ENCODE results near the gene DLX4. TPM values are rescaled to one million over a fixed set of nuclear protein-coding genes. Genes with fewer than 3 reads are reported as not detected.

The DLX4 gene
- total and polyA plus RNA-seq, 10 of the 15 experiments (the other 5 are each of a cell fraction or from before 2014, with no cell fraction given): 0.05 to 0.29 (median 0.15) TPM

DNA sequence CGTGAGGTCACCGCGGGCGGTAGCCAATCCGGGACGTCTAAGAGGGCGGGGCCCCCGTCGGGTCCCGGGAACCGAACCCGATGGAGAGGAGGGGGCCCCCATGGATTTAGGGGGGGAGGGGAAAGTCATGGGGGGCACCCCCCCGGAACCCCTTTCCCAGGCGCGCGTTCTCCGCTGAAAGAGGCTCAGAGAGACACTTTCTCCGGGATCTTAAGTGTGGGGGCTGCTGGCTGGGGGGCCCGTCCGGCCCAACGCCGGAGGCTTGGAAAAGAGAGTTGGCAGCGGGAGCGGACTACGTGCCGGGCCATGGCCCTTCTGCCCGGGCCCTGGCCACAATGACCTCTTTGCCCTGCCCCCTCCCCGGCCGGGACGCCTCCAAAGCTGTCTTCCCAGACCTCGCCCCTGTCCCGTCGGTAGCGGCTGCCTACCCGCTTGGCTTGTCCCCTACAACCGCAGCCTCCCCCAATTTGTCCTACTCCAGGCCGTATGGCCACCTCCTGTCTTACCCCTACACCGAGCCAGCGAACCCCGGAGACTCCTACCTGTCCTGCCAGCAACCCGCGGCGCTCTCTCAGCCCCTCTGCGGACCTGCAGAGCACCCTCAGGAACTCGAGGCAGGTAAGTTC is at the start of gene DLX4 (continued):
- TF ChIP-seq, protein P1, sequence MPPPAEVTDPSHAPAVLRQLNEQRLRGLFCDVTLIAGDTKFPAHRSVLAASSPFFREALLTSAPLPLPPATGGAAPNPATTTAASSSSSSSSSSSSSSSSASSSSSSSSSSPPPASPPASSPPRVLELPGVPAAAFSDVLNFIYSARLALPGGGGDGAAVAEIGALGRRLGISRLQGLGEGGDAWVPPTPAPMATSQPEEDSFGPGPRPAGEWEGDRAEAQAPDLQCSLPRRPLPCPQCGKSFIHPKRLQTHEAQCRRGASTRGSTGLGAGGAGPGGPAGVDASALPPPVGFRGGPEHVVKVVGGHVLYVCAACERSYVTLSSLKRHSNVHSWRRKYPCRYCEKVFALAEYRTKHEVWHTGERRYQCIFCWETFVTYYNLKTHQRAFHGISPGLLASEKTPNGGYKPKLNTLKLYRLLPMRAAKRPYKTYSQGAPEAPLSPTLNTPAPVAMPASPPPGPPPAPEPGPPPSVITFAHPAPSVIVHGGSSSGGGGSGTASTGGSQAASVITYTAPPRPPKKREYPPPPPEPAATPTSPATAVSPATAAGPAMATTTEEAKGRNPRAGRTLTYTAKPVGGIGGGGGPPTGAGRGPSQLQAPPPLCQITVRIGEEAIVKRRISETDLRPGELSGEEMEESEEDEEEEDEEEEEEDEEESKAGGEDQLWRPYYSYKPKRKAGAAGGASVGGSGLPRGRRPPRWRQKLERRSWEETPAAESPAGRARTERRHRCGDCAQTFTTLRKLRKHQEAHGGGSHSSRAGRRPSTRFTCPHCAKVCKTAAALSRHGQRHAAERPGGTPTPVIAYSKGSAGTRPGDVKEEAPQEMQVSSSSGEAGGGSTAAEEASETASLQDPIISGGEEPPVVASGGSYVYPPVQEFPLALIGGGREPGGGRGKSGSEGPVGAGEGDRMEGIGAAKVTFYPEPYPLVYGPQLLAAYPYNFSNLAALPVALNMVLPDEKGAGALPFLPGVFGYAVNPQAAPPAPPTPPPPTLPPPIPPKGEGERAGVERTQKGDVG (CRISPR knock-in tag; IDR thresholded peaks at IDR 0.05): no peak

DNA sequence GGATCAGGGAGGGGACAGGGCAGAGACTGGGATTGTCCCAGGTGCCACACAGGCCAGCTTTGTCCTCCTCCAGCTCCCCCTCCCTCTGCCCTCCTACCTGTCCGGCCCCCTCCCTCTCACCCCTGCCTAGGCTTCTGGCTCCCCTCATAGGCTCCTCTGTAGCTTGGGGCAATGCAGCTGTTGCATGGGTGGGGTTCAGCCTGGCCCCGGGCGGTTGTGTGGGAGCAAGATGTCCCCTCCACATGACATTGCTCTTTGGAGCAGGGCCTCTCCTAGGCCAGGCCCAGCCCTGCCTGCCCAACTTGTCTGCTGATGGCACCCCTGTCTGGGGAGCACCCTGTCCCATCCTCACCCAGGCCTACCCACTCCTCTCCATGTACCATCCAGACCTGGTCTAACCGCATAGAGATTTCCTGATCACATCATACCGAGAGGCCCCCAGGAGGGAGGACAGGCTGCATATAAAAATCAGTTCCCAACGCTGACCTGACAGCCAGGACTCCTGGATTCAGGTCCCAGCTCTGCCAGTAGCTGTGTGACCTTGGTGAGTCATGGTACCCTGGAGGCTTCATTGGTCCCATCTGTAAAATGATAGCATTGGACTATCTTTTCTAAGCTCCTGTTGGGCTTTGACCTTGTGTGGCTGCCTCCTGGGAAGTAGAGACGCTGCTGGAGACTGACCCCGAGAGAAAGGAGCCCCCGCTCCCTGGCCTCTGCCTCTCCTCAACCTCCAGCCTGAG is 48.8 kb upstream of the DLX4 start:
- ATAC-seq (no peak), DNase-seq (ENCODE audit: low read depth, low spot score) (no peak), FAIRE-seq (no peak)
- H3K9ac ChIP-seq (ENCODE audit: control insufficient read depth, insufficient read depth, low read length): no peak overlapping the region
- H3K79me2 ChIP-seq (ENCODE audit: control insufficient read depth, insufficient read depth, low read length): no peaks in the 10 kb centered on the region
- H3K27me3 ChIP-seq (replicated peaks in 1 of 2; ENCODE audit: control insufficient read depth in 2 of 2, insufficient read depth in 2 of 2, low read length in 1 of 2): peaks cover 0 to 8% of the 10 kb centered on the region in 2 experiments; a peak in 2 of 4 replicates
- TF ChIP-seq ZNF622 (IDR thresholded peaks at IDR 0.05) (no peak), GATAD2B (conservative IDR thresholded peaks at IDR 0.05; ENCODE audit: low read depth) (no peak), CHD1 (IDR thresholded peaks at IDR 0.05; ENCODE audit: low read depth, low read length) (no peak), HCFC1 (IDR thresholded peaks at IDR 0.05; ENCODE audit: low read length) (no peak), IKZF2 (IDR thresholded peaks at IDR 0.05) (no peak), FOXK2 (IDR thresholded peaks at IDR 0.05) (no peak), SMARCA5 (IDR thresholded peaks at IDR 0.05) (no peak), SP1 (IDR thresholded peaks at IDR 0.05; ENCODE audit: low read depth, low read length) (no peak), ZNF687 (IDR thresholded peaks at IDR 0.05) (no peak), EGR1 (IDR thresholded peaks at IDR 0.05; ENCODE audit: borderline replicate concordance in 1 of 2, low read depth in 2 of 2, low read length in 2 of 2) (no peak)
- CTCF ChIA-PET: no interaction called here
- H3K4me3 ChIP-seq: no peak overlapping the region
- H3K9me3 ChIP-seq (replicated peaks; ENCODE audit: control insufficient read depth, insufficient read depth, low read length): no peaks in the 10 kb centered on the region
- H2AFZ ChIP-seq (ENCODE audit: control insufficient read depth, low read depth, low read length): no peak overlapping the region
- RAD21 ChIA-PET (ENCODE audit: unreplicated experiment): no interaction called here
- no peak overlapping the region for H3K4me2 ChIP-seq (ENCODE audit: control insufficient read depth, insufficient read depth)
- in situ Hi-C loops (cut with MboI) (no loop called here), intact Hi-C loops (cut with micrococcal nuclease; ENCODE audit: unreplicated experiment) (no loop called here)
- POLR2A ChIA-PET: interaction anchor here (0.6 kb wide), 1 partner anchor 946 kb away, joined by 6 read pairs; the partner anchor contains the start of gene TOB1
- H4K20me1 ChIP-seq (ENCODE audit: control insufficient read depth, insufficient read depth): no peaks in the 10 kb centered on the region
- BruUV-seq (replicated peaks): no TSS peak
- no peaks in the 10 kb centered on the region for H3K4me1 ChIP-seq (ENCODE audit: control insufficient read depth, insufficient read depth, low read length)
- no peaks in the 10 kb centered on the region for H3K36me3 ChIP-seq (ENCODE audit: control insufficient read depth in 2 of 2, insufficient read depth in 2 of 2, low read length in 1 of 2)
- SMC1A ChIA-PET (ENCODE audit: uncharacterized antibody, unreplicated experiment): no interaction called here
- H3K27ac ChIP-seq (ENCODE audit: control insufficient read depth, insufficient read depth): no peak overlapping the region
- 39% methylated on average over 9 of the region's 9 CpGs for WGBS (ENCODE audit: insufficient coverage, insufficient replicate concordance, low lambda C conversion rate, missing lambda C conversion rate)
